Stimulated activated CD4-positive, alpha-beta T cell treated with anti-CD3 and anti-CD28 coated beads, TNF-alpha, amount 100 ng/mL, for 24 hours (primary cell): Measurements from ENCODE around the gene RNPEPL1.
"Not testable (repeated sequence)": the region's sequence is repeated elsewhere in the genome, so short reads cannot be mapped to it uniquely, and the experiment has no call there.

Experiments used
- DNase-seq, 3 experiments: peaks; one replicate each; pipeline ENCODE4 v3.0.0-alpha.2; 2020; ENCODE audit warnings: low read depth in 3 of 3

RNPEPL1 gene

GRCh38 chr2:240538031-240538780, 30.1 kb upstream of the RNPEPL1 start:
- no peak for DNase-seq

GRCh38 chr2:240539101-240539500, 29.2 kb upstream of the RNPEPL1 start:
- DNase-seq: not testable (repeated sequence)

DNA sequence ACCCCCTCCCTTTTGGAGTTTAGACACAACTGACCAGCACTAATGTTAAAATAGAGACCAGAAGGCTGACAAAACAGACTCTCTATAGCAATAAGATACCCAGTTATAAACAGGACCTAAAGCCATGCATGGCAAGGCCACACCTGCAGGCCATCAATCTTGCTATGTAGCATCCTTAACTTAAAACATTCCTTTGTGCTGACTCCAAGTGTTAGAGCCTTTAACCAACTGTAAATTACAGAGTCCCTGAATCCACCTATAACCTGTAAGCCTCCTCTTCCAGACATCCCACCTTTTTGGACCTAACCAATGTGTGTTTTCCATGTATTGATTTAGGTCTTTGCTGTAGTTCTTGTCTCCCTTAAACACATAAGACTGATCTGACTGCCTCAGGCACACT, 28.4 kb upstream of the RNPEPL1 start:
- no peak for DNase-seq

DNA sequence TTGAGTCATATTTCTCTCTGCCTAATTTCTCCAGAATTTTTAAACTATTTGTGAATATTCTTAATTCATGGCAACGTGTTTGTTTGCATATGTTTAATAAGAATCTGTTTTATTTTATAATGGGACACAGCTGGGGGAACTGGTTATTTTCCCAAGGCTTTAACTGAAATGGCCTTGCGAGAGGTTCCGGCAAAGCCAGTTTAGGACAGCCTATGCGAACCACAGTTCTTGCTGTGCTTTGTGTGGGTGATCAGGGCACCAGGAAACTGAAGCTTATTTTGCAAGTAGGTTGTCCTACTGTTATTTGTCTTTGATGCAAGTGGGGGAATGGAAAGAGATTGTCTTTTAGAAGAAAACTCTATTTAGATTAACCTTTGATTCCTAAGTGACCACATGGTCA, 17.0 kb upstream of the RNPEPL1 start:
- DNase-seq: no peak

- DNase-seq: no peak
Measured at GRCh38 chr2:240551811-240552210, 16.5 kb upstream of the RNPEPL1 start.

- DNase-seq: no peak
Measured at GRCh38 chr2:240553956-240554480, 14.3 kb upstream of the RNPEPL1 start.

GRCh38 chr2:240554767-240555493, 13.4 kb upstream of the RNPEPL1 start:
- no peak for DNase-seq

DNA sequence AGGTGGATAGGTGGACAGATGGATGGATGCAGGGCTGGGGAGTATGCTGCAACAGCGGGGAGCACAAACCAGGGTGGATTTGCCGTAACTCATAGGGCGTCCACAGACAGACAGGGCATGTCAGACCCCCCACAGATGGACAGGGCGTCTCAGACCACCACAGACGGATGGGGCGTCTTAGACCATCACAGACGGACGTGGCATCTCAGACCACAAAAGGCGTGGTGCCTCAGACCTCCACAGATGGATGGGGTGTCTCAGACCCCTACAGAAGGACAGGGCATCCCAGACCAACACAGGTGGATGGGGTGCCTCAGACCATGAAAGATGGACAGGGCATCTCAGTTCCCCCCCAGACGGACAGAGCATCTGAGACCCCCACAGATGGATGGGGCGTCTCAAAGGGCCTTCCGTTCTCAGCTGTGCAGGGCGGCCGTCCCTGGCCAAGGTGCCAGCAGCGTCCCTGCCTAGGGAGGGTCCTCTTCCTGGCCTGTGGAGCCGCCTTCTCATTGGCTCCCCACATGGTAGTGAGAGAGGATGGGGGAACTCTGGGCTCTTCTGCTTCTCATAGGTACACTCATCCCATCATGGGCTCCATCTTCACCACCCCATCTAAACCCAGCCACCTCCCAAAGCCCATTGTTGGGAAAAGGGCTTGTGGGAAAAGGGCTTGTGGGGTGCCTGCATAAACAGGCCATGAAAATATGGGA, 12.6 kb upstream of the RNPEPL1 start:
- no peak for DNase-seq

DNA sequence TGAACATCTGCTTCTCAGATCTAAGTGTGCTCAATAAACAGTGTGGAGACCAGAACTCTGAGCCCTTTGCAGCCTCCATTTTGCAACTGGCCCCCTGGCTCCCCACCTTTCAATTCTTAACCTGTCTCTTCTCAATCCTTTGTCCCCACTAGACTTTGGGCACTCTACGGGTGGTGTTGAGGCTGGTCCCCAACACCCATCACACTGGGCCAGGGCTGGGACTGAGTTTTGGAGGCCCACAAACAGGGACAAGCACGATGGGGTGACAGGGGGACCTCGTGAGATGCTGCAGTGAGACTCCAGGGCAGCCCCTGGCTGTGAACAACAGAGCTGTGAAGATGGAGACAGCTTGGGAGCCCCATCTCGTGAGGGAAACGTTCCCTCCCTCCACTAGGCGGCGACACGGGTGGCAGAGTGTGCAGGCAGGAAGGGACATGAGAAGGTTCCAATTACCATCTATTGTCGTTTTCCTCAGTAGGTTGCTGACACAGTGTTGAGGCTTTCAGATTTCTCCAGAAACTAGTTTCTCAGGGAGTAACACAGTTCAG, 11.7 kb upstream of the RNPEPL1 start:
- DNase-seq: peak in 1 of 3 experiments; percentile 60

DNA sequence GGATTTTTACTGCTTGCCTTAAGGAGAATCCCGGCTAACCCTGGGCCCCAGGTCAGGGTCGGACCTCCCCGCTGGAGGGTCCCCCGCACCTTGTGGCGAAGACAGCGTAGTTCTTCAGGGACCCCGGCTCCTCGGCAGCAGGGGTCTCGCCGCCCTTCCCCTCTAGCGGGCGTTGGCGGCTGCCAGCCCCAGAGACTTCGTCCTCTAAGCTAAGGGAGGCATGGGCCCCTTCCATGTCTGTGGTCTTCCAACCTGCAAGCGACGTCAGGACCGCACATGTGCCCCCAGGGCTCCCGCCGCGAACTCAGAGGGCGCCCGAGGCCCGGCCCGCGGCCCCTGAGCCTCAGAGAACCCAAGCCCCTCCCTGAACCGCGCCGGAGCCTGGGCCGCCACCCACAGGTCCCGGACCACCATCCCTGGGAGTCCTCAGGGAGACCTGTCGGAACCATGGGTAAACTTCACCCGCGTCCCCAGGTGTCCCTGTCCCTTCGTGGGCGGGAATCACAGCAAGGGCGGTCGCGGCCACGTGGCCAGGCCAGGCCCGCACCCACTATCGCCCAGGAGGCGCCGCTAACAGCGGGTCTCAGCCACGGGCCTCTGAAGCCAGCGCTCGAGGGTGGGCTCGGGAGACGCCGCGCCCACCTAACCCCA, 11.1 kb upstream of the RNPEPL1 start:
- DNase-seq: no peak

- peak in 1 of 3 experiments; percentile 77 for DNase-seq
Measured at GRCh38 chr2:240557808-240558207, 10.5 kb upstream of the RNPEPL1 start, which contains the start of gene ANKMY1. Gene ANKMY1, minus strand, starts transcription at chr2:240557988. Its CDS starts 653 bp downstream, at chr2:240557335.

DNA sequence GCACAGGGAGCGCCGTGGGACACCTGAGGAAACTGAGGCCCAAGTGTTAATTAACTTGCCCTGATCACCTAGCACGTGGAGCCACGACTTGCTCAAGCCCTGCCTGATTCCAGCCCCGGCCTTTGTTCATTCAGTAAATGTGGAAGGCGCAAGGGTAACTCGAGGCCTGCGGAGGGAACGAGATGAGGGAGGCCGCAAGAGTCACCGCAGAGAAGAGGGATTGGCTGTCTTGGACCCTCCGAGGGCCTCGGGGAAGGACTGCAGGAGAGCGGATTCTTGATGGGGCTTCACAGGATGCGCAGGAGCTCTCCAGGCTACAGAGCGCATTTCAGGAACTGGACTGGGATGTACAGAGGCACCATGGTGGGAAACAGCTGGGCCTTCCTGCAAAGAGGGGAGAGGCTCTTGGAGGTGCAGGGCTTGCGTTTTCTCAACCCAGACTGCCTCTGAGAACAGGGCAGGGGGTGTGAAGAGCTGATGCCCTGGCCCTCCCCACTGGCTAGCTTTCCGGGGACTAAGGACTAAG, 10.0 kb upstream of the RNPEPL1 start:
- no peak for DNase-seq

DNA sequence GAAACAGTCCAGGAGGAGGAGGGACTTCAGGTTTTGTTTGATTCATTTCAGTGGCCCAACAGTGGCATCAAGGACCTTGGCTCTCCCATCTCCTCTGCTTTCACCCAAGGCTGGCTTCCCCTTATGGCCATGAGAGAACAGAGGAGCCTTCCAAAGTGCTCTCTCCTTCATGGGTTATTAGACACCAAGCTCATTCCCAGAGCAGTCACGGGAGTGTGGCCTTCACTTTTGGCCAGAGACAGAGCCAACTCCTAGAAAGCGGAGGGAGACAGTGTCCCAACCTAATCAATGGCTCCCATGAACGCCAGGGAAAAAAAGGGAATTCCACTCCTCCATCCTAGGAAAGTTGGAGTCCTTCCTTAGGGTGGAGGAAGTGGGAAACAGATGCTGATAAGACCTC, 9.0 kb upstream of the RNPEPL1 start:
- no peak for DNase-seq

DNA sequence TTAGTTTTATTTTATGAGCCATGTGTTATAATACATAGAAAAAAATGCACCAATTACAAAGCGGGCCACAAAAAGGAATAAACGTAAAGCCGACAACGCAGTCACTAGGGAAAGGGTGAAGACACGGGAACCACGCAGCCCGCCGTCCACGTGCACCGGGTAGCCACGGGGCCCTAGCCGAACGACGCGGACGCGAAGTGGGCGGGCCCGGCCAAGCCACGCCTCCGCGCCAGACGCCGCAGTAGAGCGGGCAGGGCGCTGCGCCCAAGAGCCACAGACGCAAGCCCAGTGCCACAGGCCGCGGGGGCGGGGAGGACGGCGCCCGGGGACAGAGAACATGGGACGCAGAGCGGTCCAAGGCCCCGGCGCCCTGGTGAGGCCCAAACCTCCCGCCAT, 8.2 kb upstream of the RNPEPL1 start, which contains the start of gene DUSP28:
Gene DUSP28 (plus strand): TSS at position 274 of the 396 bp plus-strand sequence. CDS start 328 bp downstream, outside the sequence.
- DNase-seq: peak; percentile 76 to 92 (median 85)

DNA sequence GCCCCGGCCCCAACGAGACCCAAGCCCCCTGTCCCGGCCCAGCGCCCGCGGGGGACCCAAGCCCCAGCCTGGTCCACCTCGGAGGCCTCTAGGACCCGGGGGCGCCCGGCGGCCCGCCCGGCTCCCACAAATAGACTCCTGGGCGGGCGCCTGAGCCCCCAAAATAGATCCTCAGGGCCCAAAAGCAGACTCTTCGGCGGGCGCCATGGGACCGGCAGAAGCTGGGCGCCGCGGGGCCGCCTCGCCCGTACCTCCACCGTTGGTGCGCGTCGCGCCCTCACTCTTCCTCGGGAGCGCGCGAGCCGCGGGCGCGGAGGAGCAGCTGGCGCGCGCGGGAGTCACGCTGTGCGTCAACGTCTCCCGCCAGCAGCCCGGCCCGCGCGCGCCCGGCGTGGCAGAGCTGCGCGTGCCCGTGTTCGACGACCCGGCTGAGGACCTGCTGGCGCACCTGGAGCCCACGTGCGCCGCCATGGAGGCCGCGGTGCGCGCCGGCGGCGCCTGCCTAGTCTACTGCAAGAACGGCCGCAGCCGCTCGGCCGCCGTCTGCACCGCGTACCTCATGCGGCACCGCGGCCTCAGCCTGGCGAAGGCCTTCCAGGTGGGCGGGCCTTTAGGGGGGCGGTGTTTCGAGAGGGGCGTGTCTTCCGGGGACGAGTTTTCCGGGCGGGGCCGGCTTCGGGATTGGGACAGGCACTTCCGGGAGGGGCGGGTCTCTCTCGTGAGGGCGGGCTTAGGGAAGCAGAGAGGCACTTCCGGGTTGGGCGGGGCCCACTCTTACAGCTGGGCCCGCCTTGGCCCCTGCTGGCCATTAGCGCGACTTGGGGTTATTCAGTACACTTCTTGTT, 7.6 kb upstream of the RNPEPL1 start:
- DNase-seq: peak; percentile 99 to 100 (median 100)

DNA sequence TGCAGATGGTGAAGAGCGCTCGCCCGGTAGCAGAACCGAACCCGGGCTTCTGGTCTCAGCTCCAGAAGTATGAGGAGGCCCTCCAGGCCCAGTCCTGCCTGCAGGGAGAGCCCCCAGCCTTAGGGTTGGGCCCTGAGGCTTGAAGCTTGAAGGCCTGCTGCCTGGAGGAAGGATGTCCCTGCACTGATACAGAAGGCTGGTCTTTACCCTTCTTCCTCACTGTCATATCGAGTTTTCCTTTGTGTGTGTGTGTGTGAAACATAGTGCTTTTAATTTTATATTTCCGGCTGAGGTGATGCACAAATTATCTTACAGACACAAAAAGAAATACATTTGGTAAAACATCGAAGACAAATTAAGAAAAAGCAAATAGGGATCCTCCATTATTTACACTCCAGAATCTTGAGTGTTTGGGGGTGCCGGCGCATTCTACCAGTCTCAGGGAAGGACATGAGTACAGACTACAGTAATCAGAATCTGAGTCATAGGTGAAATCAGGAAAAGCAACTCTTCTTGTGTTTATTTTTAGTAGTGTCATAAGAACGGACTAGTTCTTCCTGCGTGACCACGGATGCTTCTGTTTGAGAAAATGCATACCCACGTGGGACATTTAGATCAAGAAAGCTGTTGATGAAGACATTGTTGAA, 6.8 kb upstream of the RNPEPL1 start:
- DNase-seq: no peak

- not testable (repeated sequence) for DNase-seq
Measured at GRCh38 chr2:240563231-240563630, 5.1 kb upstream of the RNPEPL1 start.

DNA sequence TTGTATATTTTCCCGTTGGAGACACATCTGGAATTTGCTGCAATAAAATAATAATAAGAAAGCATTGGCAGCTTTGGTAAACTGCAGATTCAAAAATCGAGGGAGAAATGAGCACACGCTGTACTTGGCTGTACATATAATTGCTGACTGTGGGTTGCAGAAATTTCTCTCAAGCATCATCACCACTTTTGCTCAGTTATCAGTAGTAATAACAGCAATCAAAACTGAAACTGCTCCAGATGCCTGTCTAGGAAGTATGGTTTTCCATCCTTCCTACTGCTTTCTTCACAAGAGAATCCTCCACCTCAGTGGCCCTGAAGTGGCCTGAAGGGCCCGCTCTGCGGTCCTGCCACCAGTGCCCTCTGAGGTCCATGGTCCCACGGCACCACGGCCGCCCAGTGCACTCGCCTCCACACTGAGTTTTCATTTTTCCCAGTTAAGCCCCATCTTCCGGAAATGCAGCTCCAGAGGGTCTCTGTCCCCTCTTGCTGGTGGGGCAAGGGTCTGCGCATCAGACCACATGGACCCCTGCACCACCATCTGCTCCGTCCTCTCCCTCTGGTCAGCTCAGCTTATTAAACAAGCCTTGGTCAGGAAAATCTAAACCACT, 4.2 kb upstream of the RNPEPL1 start:
- DNase-seq: no peak
